ENCODE measurements around the gene TMEM131. TPM values are rescaled to one million over a fixed set of nuclear protein-coding genes. Genes with fewer than 3 reads are reported as not detected.

Gene TMEM131
- total RNA-seq, 2 donors from 2014 or later, result 20.0 to 21.4 TPM

DNA sequence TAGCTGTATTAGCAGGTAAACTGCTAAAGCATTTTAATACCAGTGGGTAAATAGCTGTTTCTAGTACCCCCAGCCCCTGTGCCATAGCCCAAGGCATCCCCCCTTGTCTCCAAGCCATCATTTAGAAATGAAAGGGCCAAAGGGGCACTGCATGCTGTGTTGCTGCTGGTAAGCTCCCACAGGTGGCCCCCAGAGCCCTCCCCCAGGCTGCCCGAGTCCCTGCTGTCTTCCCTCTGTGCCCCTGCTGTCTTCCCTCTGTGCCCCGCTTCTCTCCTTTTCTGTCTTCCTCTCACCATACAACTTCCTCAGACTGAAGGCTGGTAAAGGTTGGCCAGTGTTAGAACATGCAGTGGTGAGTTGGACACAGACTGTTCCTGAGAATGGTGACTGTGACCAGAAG lies 240.3 kb downstream of the TMEM131 start:
- DNase-seq (no peak), ATAC-seq (no peak)
- intact Hi-C loops (cut with DNase I), result no loop called here
- WGBS, 2 donors, result 96 to 100% methylated on average over 2 of the region's 2 CpGs
- Histone ChIP-seq H3K36me3 (replicated peaks in 1 of 2; ENCODE audit: insufficient read depth in 1 of 2, low read depth in 2 of 2) (peaks cover 0 to 25% of the 10 kb centered on the region in 2 donors), H3K4me3 (no peak overlapping the region), H3K4me1 (no peaks in the 10 kb centered on the region), H3K27me3 (no peaks in the 10 kb centered on the region), H3K9me3 (no peaks in the 10 kb centered on the region), H3K27ac (no peak overlapping the region)
- no peak for TF ChIP-seq POLR2A (IDR thresholded peaks at IDR 0.05)

- Histone ChIP-seq H3K27me3 (no peaks in the 10 kb centered on the region), H3K9me3 (no peaks in the 10 kb centered on the region), H3K4me1 (no peaks in the 10 kb centered on the region), H3K36me3 (replicated peaks in 1 of 2; ENCODE audit: insufficient read depth in 1 of 2, low read depth in 2 of 2) (peaks cover 0 to 25% of the 10 kb centered on the region in 2 donors), H3K4me3 (no peak overlapping the region), H3K27ac (no peak overlapping the region)
- TF ChIP-seq CTCF (IDR thresholded peaks at IDR 0.05) (no peak), POLR2A (IDR thresholded peaks at IDR 0.05) (no peak)
- intact Hi-C loops (cut with DNase I), result no loop called here
- ATAC-seq, result no peak
- DNase-seq, result no peak
- 91 to 92% methylated on average over 12 of the region's 12 CpGs for WGBS, 2 donors
These were observed 240.9 kb downstream of the TMEM131 start for GRCh38 chr2:97754690-97755346.

- Histone ChIP-seq H3K4me1 (no peaks in the 10 kb centered on the region), H3K27ac (no peak overlapping the region), H3K4me3 (no peak overlapping the region), H3K36me3 (replicated peaks in 1 of 2; ENCODE audit: insufficient read depth in 1 of 2, low read depth in 2 of 2) (peaks cover 0 to 11% of the 10 kb centered on the region in 2 donors), H3K9me3 (no peaks in the 10 kb centered on the region), H3K27me3 (no peaks in the 10 kb centered on the region)
- ATAC-seq (no peak), DNase-seq (no peak)
- TF ChIP-seq CTCF (IDR thresholded peaks at IDR 0.05), result no peak
- no peak for TF ChIP-seq POLR2A (IDR thresholded peaks at IDR 0.05)
- intact Hi-C loops (cut with DNase I), result no loop called here
- WGBS, 2 donors, result 97 to 99% methylated on average over 3 of the region's 3 CpGs
These were observed 243.1 kb downstream of the TMEM131 start for GRCh38 chr2:97752342-97753334.

DNA sequence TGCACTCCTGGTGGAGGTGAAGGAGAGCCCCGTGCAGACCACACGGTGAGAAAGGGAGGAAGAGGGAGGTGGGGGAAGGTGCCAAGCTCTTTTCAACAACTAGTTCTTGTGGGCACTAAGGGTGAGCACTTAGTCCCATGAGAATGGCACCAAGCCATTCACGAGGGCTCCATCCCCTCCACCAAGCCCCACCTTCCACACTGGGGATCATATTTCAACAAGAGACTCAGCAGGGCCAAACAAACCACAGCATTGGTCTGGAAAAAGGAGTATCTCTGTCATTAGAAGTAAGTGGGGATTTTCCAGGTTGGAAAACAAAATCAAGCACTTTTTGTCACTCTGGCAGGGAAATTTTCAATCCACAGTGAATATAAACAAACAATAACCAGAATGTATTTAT lies 244.0 kb downstream of the TMEM131 start:
- no peaks in the 10 kb centered on the region for H3K27me3 ChIP-seq
- TF ChIP-seq POLR2A (IDR thresholded peaks at IDR 0.05), result no peak
- no peak for TF ChIP-seq CTCF (IDR thresholded peaks at IDR 0.05)
- H3K9me3 ChIP-seq, result no peaks in the 10 kb centered on the region
- no peak overlapping the region for H3K4me3 ChIP-seq
- DNase-seq (no peak), ATAC-seq (no peak)
- 61 to 62% methylated on average over 3 of the region's 3 CpGs for WGBS, 2 donors
- intact Hi-C loops (cut with DNase I), result no loop called here
- no peaks in the 10 kb centered on the region for H3K4me1 ChIP-seq
- H3K36me3 ChIP-seq (replicated peaks in 1 of 2; ENCODE audit: insufficient read depth in 1 of 2, low read depth in 2 of 2), result peaks cover 0 to 2% of the 10 kb centered on the region in 2 donors
- no peak overlapping the region for H3K27ac ChIP-seq

- intact Hi-C loops (cut with DNase I), result no loop called here
- Histone ChIP-seq H3K4me3 (no peak overlapping the region), H3K9me3 (no peaks in the 10 kb centered on the region), H3K27ac (no peak overlapping the region), H3K27me3 (no peaks in the 10 kb centered on the region), H3K36me3 (replicated peaks in 1 of 2; ENCODE audit: insufficient read depth in 1 of 2, low read depth in 2 of 2) (no peaks in the 10 kb centered on the region), H3K4me1 (no peaks in the 10 kb centered on the region)
- ATAC-seq (no peak), DNase-seq (no peak)
- TF ChIP-seq CTCF (IDR thresholded peaks at IDR 0.05) (no peak), POLR2A (IDR thresholded peaks at IDR 0.05) (no peak)
- 95 to 96% methylated on average over 4 of the region's 4 CpGs for WGBS, 2 donors
These were observed 245.7 kb downstream of the TMEM131 start for GRCh38 chr2:97750017-97750416.
